GM23248 (cell line): Measurements from ENCODE around the gene ALKBH3. TPM values are rescaled to one million over a fixed set of nuclear protein-coding genes. Genes with fewer than 3 reads are reported as not detected.

ENCODE experiments used
- DNase-seq: peaks from one replicate; pipeline ENCODE4 v3.0.0-alpha.2; 2015
- H2AFZ ChIP-seq: fragments of 200-600 bp; sonication (generic); 2 replicates; pipeline ENCODE4 v1.6.1; 2016; ENCODE audit warnings: antibody characterized with exemption
- H3F3A ChIP-seq: fragments of 200-600 bp; sonication (generic); 2 replicates; pipeline ENCODE4 v1.6.1; 2016; ENCODE audit warnings: mild to moderate bottlenecking, antibody characterized with exemption, mixed run types; ENCODE audit not compliant: insufficient read depth
- H3K27ac ChIP-seq: fragments of 200-600 bp; sonication (generic); 2 replicates; pipeline ENCODE4 v1.5.1; 2016; ENCODE audit warnings: mild to moderate bottlenecking
- H3K27me3 ChIP-seq: fragments of 200-600 bp; sonication (generic); replicated peaks from 2 replicates; pipeline ENCODE4 v1.6.1; 2016; ENCODE audit warnings: mild to moderate bottlenecking; ENCODE audit not compliant: insufficient read depth
- H3K36me3 ChIP-seq: fragments of 200-600 bp; sonication (generic); 2 replicates; pipeline ENCODE4 v1.6.1; 2016; ENCODE audit warnings: low read depth, mild to moderate bottlenecking
- H3K4me1 ChIP-seq: fragments of 200-600 bp; sonication (generic); 2 replicates; pipeline ENCODE4 v1.6.1; 2016; ENCODE audit warnings: mild to moderate bottlenecking; ENCODE audit not compliant: insufficient read depth
- H3K4me2 ChIP-seq: fragments of 200-600 bp; sonication (generic); one replicate; pipeline ENCODE4 v1.6.1; 2016; ENCODE audit warnings: mild to moderate bottlenecking; ENCODE audit not compliant: unreplicated experiment
- H3K4me3 ChIP-seq: fragments of 200-600 bp; sonication (generic); 2 replicates; pipeline ENCODE4 v1.5.1; 2016; ENCODE audit warnings: mild to moderate bottlenecking
- H3K79me2 ChIP-seq: fragments of 200-600 bp; sonication (generic); 2 replicates; pipeline ENCODE4 v1.6.1; 2016; ENCODE audit warnings: mild to moderate bottlenecking; ENCODE audit not compliant: insufficient read depth
- H3K9ac ChIP-seq: fragments of 200-600 bp; sonication (generic); 2 replicates; pipeline ENCODE4 v1.6.1; 2016; ENCODE audit warnings: mild to moderate bottlenecking
- H3K9me2 ChIP-seq: fragments of 200-600 bp; sonication (generic); 2 replicates; pipeline ENCODE4 v1.6.1; 2016; ENCODE audit warnings: mixed run types, mild to moderate bottlenecking, moderate library complexity; ENCODE audit not compliant: insufficient read depth
- H3K9me3 ChIP-seq: fragments of 200-600 bp; sonication (generic); one replicate; pipeline ENCODE4 v1.6.1; 2017; ENCODE audit warnings: low read depth
- H4K20me1 ChIP-seq: fragments of 200-600 bp; sonication (generic); 2 replicates; pipeline ENCODE4 v1.6.0; 2016; ENCODE audit not compliant: insufficient read depth
- EZH2 ChIP-seq: fragments of 200-600 bp; sonication (generic); IDR thresholded peaks from 2 replicates; pipeline ENCODE4 v1.6.1; 2018; ENCODE audit warnings: antibody characterized with exemption, mild to moderate bottlenecking; ENCODE audit not compliant: insufficient read depth, poor library complexity, severe bottlenecking
- EZH2phosphoT487 ChIP-seq: fragments of 200-600 bp; sonication (generic); IDR thresholded peaks from 2 replicates; pipeline ENCODE4 v1.6.1; 2018; ENCODE audit warnings: antibody characterized with exemption, moderate library complexity, mild to moderate bottlenecking, low read depth; ENCODE audit not compliant: insufficient read depth
- WGBS, 2 experiments: methylation state at CpG; one replicate each; pipeline ENCODE4 v1.1.6; 2015 to 2017; ENCODE audit warnings: low lambda C conversion rate in 2 of 2, low coverage in 1 of 2; ENCODE audit errors: missing lambda C conversion rate in 2 of 2; 5-methylcytosine and 5-hydroxymethylcytosine counted together
- in situ Hi-C: fragments of 300-500 bp; cut with MboI; formaldehyde crosslinking; loops from 2 replicates; pipeline ENCODE4 v1.15.0; 2020
- polyA plus RNA-seq: library from polyadenylated mRNA; unstranded; fragments of >200 nt; fragmentation: Nextera tagmentation; extraction: Ambion mirVana; gene quantifications from 2 replicates; pipeline ENCODE4 v1.2.1, GENCODE V29; 2016
- total RNA-seq: library from RNA; depleted of rRNA; stranded (reverse); fragments of >200 nt; shearing (Covaris generic); gene quantifications from 2 replicates; pipeline ENCODE4 v1.2.3, GENCODE V29; 2014

The ALKBH3 gene
- total and polyA plus RNA-seq, 2 experiments from 2014 or later = 29.3 to 36.6 TPM

GRCh38 chr11:43907028-43907975 lies 26.7 kb downstream of the ALKBH3 start:
- H4K20me1 ChIP-seq = no peaks in the 10 kb centered on the region
- H3K4me1 ChIP-seq = 0 out of 2 replicates have a peak, but pooled peaks cover 4% of the 10 kb centered on the region
- peaks cover 20% of the 10 kb centered on the region for H3K79me2 ChIP-seq
- no peaks in the 10 kb centered on the region for H3K27me3 ChIP-seq
- in situ Hi-C loops = loop anchor here (10.0 kb wide), 1 partner anchor 117 kb away; no protein-coding TSS in a partner anchor
- H3K9me3 ChIP-seq = no peaks in the 10 kb centered on the region
- no peak overlapping the region for H3K27ac ChIP-seq
- H3K4me3 ChIP-seq = no peak overlapping the region
- no peak overlapping the region for H3K4me2 ChIP-seq
- WGBS, 2 experiments = 86 to 89% methylated on average over 4 of the region's 4 CpGs
- no peak overlapping the region for H3K9ac ChIP-seq
- DNase-seq = no peak
- no peak overlapping the region for H2AFZ ChIP-seq
- H3F3A ChIP-seq = peaks cover 9% of the 10 kb centered on the region; the same call in 1 of the 2 replicates
- H3K36me3 ChIP-seq = 0 out of 2 replicates have a peak, but pooled peaks cover 11% of the 10 kb centered on the region
- TF ChIP-seq EZH2phosphoT487 (no peak), EZH2 (no peak)
- no peaks in the 10 kb centered on the region for H3K9me2 ChIP-seq

- no peaks in the 10 kb centered on the region for H3K9me2 ChIP-seq
- H3K4me1 ChIP-seq = 0 out of 2 replicates have a peak, but pooled peaks cover 4% of the 10 kb centered on the region
- in situ Hi-C loops = loop anchor here (10.0 kb wide), 1 partner anchor 117 kb away; no protein-coding TSS in a partner anchor
- no peak overlapping the region for H2AFZ ChIP-seq
- TF ChIP-seq EZH2phosphoT487 = no peak
- TF ChIP-seq EZH2 = no peak
- no peak overlapping the region for H3K4me2 ChIP-seq
- H3K9ac ChIP-seq = no peak overlapping the region
- H3K9me3 ChIP-seq = no peaks in the 10 kb centered on the region
- no peak overlapping the region for H3K27ac ChIP-seq
- H3K36me3 ChIP-seq = 0 out of 2 replicates have a peak, but pooled peaks cover 5% of the 10 kb centered on the region
- no peak overlapping the region for H3K4me3 ChIP-seq
- WGBS, 2 experiments = 97 to 100% methylated on average over 2 of the region's 2 CpGs
- peaks cover 20% of the 10 kb centered on the region for H3K79me2 ChIP-seq
- H4K20me1 ChIP-seq = no peaks in the 10 kb centered on the region
- no peak for DNase-seq
- H3K27me3 ChIP-seq = no peaks in the 10 kb centered on the region
- H3F3A ChIP-seq = peaks cover 9% of the 10 kb centered on the region; the same call in 1 of the 2 replicates
These were observed 27.6 kb downstream of the ALKBH3 start for GRCh38 chr11:43908191-43908590.

GRCh38 chr11:43908683-43909082 lies 28.1 kb downstream of the ALKBH3 start:
- TF ChIP-seq EZH2phosphoT487 = no peak
- no peak for TF ChIP-seq EZH2
- WGBS, 2 experiments = 71 to 72% methylated on average over 7 of the region's 7 CpGs
- Histone ChIP-seq H3F3A (peaks cover 9% of the 10 kb centered on the region; the same call in 1 of the 2 replicates), H3K9me3 (no peaks in the 10 kb centered on the region), H3K27me3 (no peaks in the 10 kb centered on the region), H3K27ac (no peak overlapping the region), H3K4me3 (no peak overlapping the region), H3K9me2 (no peaks in the 10 kb centered on the region), H3K4me1 (0 out of 2 replicates have a peak, but pooled peaks cover 4% of the 10 kb centered on the region), H4K20me1 (no peaks in the 10 kb centered on the region), H3K9ac (no peak overlapping the region), H2AFZ (no peak overlapping the region), H3K36me3 (0 out of 2 replicates have a peak, but pooled peaks cover 1% of the 10 kb centered on the region), H3K4me2 (no peak overlapping the region), H3K79me2 (peaks cover 20% of the 10 kb centered on the region)
- in situ Hi-C loops = loop anchor here (10.0 kb wide), 1 partner anchor 116 kb away; no protein-coding TSS in a partner anchor
- no peak for DNase-seq

- Histone ChIP-seq H2AFZ (no peak overlapping the region), H3K27ac (no peak overlapping the region), H3K4me3 (no peak overlapping the region), H3K4me1 (no peaks in the 10 kb centered on the region), H3K9ac (no peak overlapping the region), H3K9me2 (no peaks in the 10 kb centered on the region), H4K20me1 (no peaks in the 10 kb centered on the region), H3F3A (0 out of 2 replicates have a peak, but pooled peaks cover 1% of the 10 kb centered on the region), H3K4me2 (no peak overlapping the region), H3K9me3 (no peaks in the 10 kb centered on the region), H3K36me3 (0 out of 2 replicates have a peak, but pooled peaks cover 13% of the 10 kb centered on the region), H3K27me3 (no peaks in the 10 kb centered on the region), H3K79me2 (no peaks in the 10 kb centered on the region)
- in situ Hi-C loops = no loop called here
- TF ChIP-seq EZH2phosphoT487 (no peak), EZH2 (no peak)
- no peak for DNase-seq
- WGBS, 2 experiments = 84 to 92% methylated on average over 3 of the region's 3 CpGs
These were observed 33.3 kb downstream of the ALKBH3 start for GRCh38 chr11:43913829-43914380.
